K562 (cell line): ENCODE results near the gene NAP1L1. TPM values are rescaled to one million over a fixed set of nuclear protein-coding genes. Genes with fewer than 3 reads are reported as not detected.
A peak's percentile ranks its signal among the peaks of the same experiment; 100 is the strongest.

Source experiments
- ATAC-seq: fragments of 200-7000 bp; cut with Tn5 transposase; 3 replicates; pipeline ENCODE4 v1.9.1; 2020; ENCODE audit warnings: moderate library complexity
- BruUV-seq: library from RNA; stranded (reverse); fragments of 400-500 nt; replicated peaks from 2 replicates; lab custom pipeline; 2021; lab: Mats Ljungman, UMichigan
- CTCF ChIA-PET: fragments of 300-600 bp; formaldehyde crosslinking; extraction: SDS; loops from one replicate; lab custom pipeline; 2021; ENCODE audit warnings: low intra/inter-chr PET ratio; lab: Yijun Ruan, JAX
- POLR2A ChIA-PET: fragments of 300-600, 350-650 bp; sonication (Branson Sonifier 250); formaldehyde crosslinking; extraction: SDS; loops from one replicate; lab custom pipeline; 2021; ENCODE audit warnings: antibody characterized with exemption, inconsistent platforms; lab: Yijun Ruan, JAX
- DNase-seq, 4 experiments: peaks; one replicate each; pipeline versions ENCODE4 v3.0.0 to v3.0.0-alpha.2; 2011 to 2018; ENCODE audit warnings: low spot score in 3 of 4, mixed read lengths in 3 of 4; ENCODE audit errors: extremely low read depth in 1 of 4
- FAIRE-seq: peaks from 2 replicates; lab custom pipeline; 2011; peaks lifted over from hg19 to GRCh38; lab: Jason Lieb, UNC
- H2AFZ ChIP-seq: 2 replicates; pipeline ENCODE4 v1.6.0; 2011; ENCODE audit warnings: low read depth, low read length, control low read depth, inconsistent platforms
- H3K27ac ChIP-seq: fragments of 200-600 bp; 3 replicates; pipeline ENCODE4 v1.8.0; 2011; ENCODE audit warnings: low read depth, mild to moderate bottlenecking, control low read depth, inconsistent platforms, low read length, moderate library complexity, mixed read lengths; ENCODE audit errors: extremely low read depth
- H3K27me3 ChIP-seq, 2 experiments: fragments of 300-600 bp in 1 of 2; 2 replicates in 1 of 2; 3 replicates in 1 of 2; pipeline versions ENCODE4 v1.6.0 to v1.8.0; 2011; ENCODE audit warnings: inconsistent platforms in 2 of 2, low read length in 2 of 2, mild to moderate bottlenecking in 1 of 2, mixed read lengths in 1 of 2, moderate library complexity in 1 of 2; ENCODE audit not compliant: control insufficient read depth in 2 of 2, insufficient read depth in 2 of 2
- H3K36me3 ChIP-seq: fragments of 300-600 bp; 3 replicates; pipeline ENCODE4 v1.8.0; 2011; ENCODE audit warnings: mild to moderate bottlenecking, low read length, inconsistent platforms; ENCODE audit not compliant: control insufficient read depth, insufficient read depth
- H3K4me1 ChIP-seq, 2 experiments: fragments of 200-600 bp in 1 of 2; replicated peaks in 1 of 2; 2 replicates in 1 of 2; 3 replicates in 1 of 2; pipeline versions ENCODE4 v1.5.1 to v1.8.0; 2011; ENCODE audit warnings: inconsistent platforms in 2 of 2, low read length in 2 of 2, mild to moderate bottlenecking in 1 of 2, mixed read lengths in 1 of 2, moderate library complexity in 1 of 2; ENCODE audit not compliant: control insufficient read depth in 2 of 2, insufficient read depth in 2 of 2
- H3K4me2 ChIP-seq: 2 replicates; pipeline ENCODE4 v1.6.1; 2011; ENCODE audit warnings: low read length, control low read depth, inconsistent platforms, mixed read lengths; ENCODE audit not compliant: insufficient read depth
- H3K4me3 ChIP-seq: fragments of 200-600 bp; sonication (generic), shearing (Covaris generic); 2 replicates; pipeline ENCODE4 v1.5.1; 2016; ENCODE audit warnings: control low read depth, inconsistent platforms
- H3K79me2 ChIP-seq: fragments of 200-600 bp; 3 replicates; pipeline ENCODE4 v1.8.0; 2011; ENCODE audit warnings: low read length, inconsistent platforms; ENCODE audit not compliant: control insufficient read depth, insufficient read depth
- H3K9ac ChIP-seq, 2 experiments: 2 replicates each; pipeline versions ENCODE4 v1.6.0 to v1.6.1; 2011; ENCODE audit warnings: low read depth in 2 of 2, low read length in 2 of 2, control low read depth in 1 of 2, inconsistent platforms in 1 of 2, mild to moderate bottlenecking in 1 of 2, mixed read lengths in 1 of 2; ENCODE audit not compliant: insufficient read depth in 1 of 2
- H3K9me1 ChIP-seq: one replicate; pipeline ENCODE4 v1.6.0; 2011; ENCODE audit warnings: inconsistent platforms, mild to moderate bottlenecking, low read length, moderate library complexity; ENCODE audit not compliant: control insufficient read depth, insufficient read depth
- H3K9me3 ChIP-seq: replicated peaks from 2 replicates; pipeline ENCODE4 v1.5.1; 2011; ENCODE audit warnings: low read depth, low read length, inconsistent platforms; ENCODE audit not compliant: control insufficient read depth, insufficient read depth
- H4K20me1 ChIP-seq: replicated peaks from 2 replicates; pipeline ENCODE4 v1.6.1; 2011; ENCODE audit warnings: low read length, inconsistent platforms, mixed read lengths; ENCODE audit not compliant: control insufficient read depth, insufficient read depth
- FOSL1 ChIP-seq: fragments of 200-800 bp; sonication (Bioruptor generic); conservative IDR thresholded peaks from 2 replicates; pipeline ENCODE4 v1.6.1; 2016; ENCODE audit warnings: missing genetic modification characterization, missing compliant biosample characterization
- JUND ChIP-seq, 2 experiments: IDR thresholded peaks; 2 replicates in 1 of 2; 3 replicates in 1 of 2; pipeline ENCODE4 v1.6.1; 2011; ENCODE audit warnings: borderline replicate concordance in 2 of 2, low read depth in 2 of 2, low read length in 2 of 2, improper control_type of control experiment in 1 of 2, missing biosample characterization in 1 of 2, missing genetic modification characterization in 1 of 2, missing genetic modification reagents in 1 of 2
- MYBL2 ChIP-seq, 2 experiments: fragments of 450-650 bp in 1 of 2; sonication (generic) in 1 of 2; formaldehyde crosslinking in 1 of 2; IDR thresholded peaks; 2 replicates each; pipeline versions ENCODE4 v1.6.1 to v1.8.1; 2017 to 2022; ENCODE audit warnings: borderline replicate concordance in 1 of 2, inconsistent platforms in 1 of 2, low read depth in 1 of 2, mild to moderate bottlenecking in 1 of 2, missing genetic modification reagents in 1 of 2, moderate library complexity in 1 of 2
- RUNX1 ChIP-seq: sonication (generic); IDR thresholded peaks from 2 replicates; pipeline ENCODE4 v1.6.1; 2016; ENCODE audit warnings: antibody characterized with exemption, low read depth
- WGBS: fragments of 100-300 bp; shearing (Covaris generic); methylation state at CpG from one replicate; pipeline ENCODE4 v1.1.6; 2016; ENCODE audit warnings: low coverage, mixed read lengths; ENCODE audit not compliant: insufficient coverage; ENCODE audit errors: missing lambda C conversion rate; 5-methylcytosine and 5-hydroxymethylcytosine counted together
- in situ Hi-C: fragments of 300-500 bp; cut with MboI; formaldehyde crosslinking; loops from 4 replicates; pipeline ENCODE4 v1.15.0; 2018; ENCODE audit warnings: inconsistent platforms, mixed read lengths
- intact Hi-C: fragments of 100-400 bp; cut with micrococcal nuclease; formaldehyde crosslinking; loops from 2 replicates; pipeline ENCODE4 v1.14.2; 2022
- polyA plus RNA-seq, 8 experiments: library from polyadenylated mRNA; depleted of rRNA in 4 of 8; stranded (reverse) in 5 of 8; unstranded in 3 of 8; fragments of >200 nt; fragmentation: Nextera tagmentation in 2 of 8; fragmentation: Illumina TruSeq in 1 of 8; extraction: Ambion mirVana in 2 of 8; extraction: Trizol in 1 of 8; gene quantifications; 2 replicates each; pipeline versions ENCODE4 v1.2.1 to v1.2.3, GENCODE V29; 2011 to 2014; ENCODE audit warnings: inconsistent platforms in 1 of 8, missing spikeins in 1 of 8
- total RNA-seq, 7 experiments: library from RNA; depleted of rRNA in 6 of 7; stranded (reverse); fragments of >200 nt in 6 of 7; fragmentation: Illumina TruSeq in 2 of 7; extraction: Trizol in 2 of 7; gene quantifications; 2 replicates each; pipeline versions ENCODE4 v1.2.1 to v1.2.3, GENCODE V29; 2011 to 2021; ENCODE audit warnings: low replicate concordance in 1 of 7

The NAP1L1 gene
- total and polyA plus RNA-seq, 9 of the 15 experiments (the other 6 are each of a cell fraction or from before 2014, with no cell fraction given), result 287 to 747 (median 450) TPM

DNA sequence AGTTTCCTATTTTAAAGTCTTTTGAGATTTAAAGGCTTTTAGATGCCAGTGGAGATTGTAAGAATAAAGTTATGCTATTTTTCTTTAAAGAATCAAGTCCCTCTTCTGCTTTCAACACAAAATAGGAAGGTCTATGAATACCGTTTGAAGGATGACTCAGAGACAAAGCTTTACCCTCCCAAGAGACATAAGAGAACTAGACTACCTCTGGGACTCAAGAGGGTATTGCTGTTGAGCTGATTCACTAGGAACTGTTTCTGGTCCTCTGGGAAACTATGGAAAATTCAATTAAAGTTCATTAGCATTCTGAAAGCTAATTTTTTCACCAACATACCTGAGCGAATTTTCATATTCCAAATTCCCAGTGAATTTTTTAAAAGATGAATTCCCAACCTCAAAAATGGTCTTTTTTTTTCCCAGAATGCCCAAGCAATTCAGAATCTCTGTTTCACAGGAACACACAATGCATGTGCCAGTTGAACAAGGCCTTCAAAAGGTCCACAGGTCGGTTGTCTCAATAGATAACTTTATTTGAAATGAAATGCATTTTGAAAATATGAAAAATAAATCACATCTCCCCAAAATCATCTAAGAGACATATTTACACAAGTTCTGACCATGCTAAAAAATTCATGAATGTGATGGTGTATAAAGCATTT is 59.4 kb downstream of the NAP1L1 start:
- H3K9me1 ChIP-seq, result no peaks in the 10 kb centered on the region
- H3K9me3 ChIP-seq, result no peaks in the 10 kb centered on the region
- H2AFZ ChIP-seq, result no peak overlapping the region
- intact Hi-C loops, result no loop called here
- DNase-seq (no peak), ATAC-seq (no peak), FAIRE-seq (no peak)
- no peaks in the 10 kb centered on the region for H3K36me3 ChIP-seq
- H4K20me1 ChIP-seq, result no peaks in the 10 kb centered on the region
- H3K9ac ChIP-seq, result no peak overlapping the region
- H3K4me2 ChIP-seq, result no peak overlapping the region
- H3K27me3 ChIP-seq, result no peaks in the 10 kb centered on the region
- CTCF ChIA-PET, result no interaction called here
- in situ Hi-C loops, result loop anchor here (25.0 kb wide), 1 partner anchor 688 kb away; the partner anchor contains the start of genes CAPS2 and GLIPR1L1
- peak; percentile 63 for TF ChIP-seq FOSL1 (tag)
- TF ChIP-seq JUND (IDR thresholded peaks at IDR 0.05; ENCODE audit: borderline replicate concordance, low read depth, low read length), result peak; percentile 13; the same call in 1 of the 2 replicates
- TF ChIP-seq JUND (tag; IDR thresholded peaks at IDR 0.05; ENCODE audit: borderline replicate concordance, low read depth, low read length), result no peak
- TF ChIP-seq MYBL2 (IDR thresholded peaks at IDR 0.05; ENCODE audit: low read depth), result no peak
- TF ChIP-seq MYBL2 (CRISPR knock-in tag; IDR thresholded peaks at IDR 0.05; ENCODE audit: borderline replicate concordance), result no peak
- TF ChIP-seq RUNX1, result no peak
- H3K79me2 ChIP-seq, result no peaks in the 10 kb centered on the region
- WGBS, result 6% methylated on average over 3 of the region's 3 CpGs
- no TSS peak for BruUV-seq
- H3K4me1 ChIP-seq, result peaks cover 1 to 11% of the 10 kb centered on the region in 2 experiments; a peak in 3 of 5 replicates
- no peak overlapping the region for H3K4me3 ChIP-seq
- no peak overlapping the region for H3K27ac ChIP-seq
- POLR2A ChIA-PET, result interaction anchor here (1.1 kb wide), 1 partner anchor 94 kb away, joined by 6 read pairs; no protein-coding TSS in a partner anchor
